ENCODE measurements around the gene RRP9.

DNA sequence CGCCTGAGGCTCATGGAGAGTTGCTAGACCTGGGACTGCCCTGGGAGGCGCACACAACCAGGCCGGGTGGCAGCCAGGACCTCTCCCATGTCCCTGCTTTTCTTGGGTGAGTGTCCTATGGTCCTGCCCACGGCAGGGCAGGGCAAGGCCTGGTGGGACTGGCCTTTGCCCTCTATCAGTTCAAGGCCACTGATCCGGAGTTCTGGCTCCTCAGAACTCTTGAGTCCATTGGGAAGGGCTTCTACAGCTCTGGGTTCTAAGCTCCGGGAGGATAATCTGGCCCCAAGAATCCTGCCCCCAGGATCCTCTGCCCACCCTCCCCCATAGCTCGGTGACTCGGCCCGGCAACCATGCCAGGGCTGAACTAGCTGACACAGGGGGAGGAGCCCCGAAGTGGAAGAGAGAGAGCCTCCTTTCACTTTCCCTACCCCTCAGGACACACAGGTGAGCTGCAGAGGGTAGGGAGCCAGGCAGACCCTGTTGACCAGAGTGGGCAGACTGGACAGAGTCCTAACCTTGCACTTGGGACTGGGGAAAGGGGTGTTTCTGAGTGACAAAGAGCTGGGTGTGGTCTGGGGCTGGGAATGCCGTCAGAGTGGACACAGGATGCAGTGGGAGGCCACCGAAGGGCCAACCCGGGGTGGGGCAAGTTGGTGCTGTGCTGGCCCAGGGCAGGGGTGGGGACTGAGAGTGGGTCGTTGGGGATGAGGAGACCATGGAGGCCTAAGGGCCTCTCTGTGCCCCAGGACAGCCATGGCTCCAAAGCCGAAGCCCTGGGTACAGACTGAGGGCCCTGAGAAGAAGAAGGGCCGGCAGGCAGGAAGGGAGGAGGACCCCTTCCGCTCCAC, 1.1 kb upstream of the RRP9 start:
- TF ChIP-seq EP300 (IDR thresholded peaks at IDR 0.05; ENCODE audit: borderline replicate concordance) (no peak), TEAD4 (IDR thresholded peaks at IDR 0.05) (no peak)
